Measurements from ENCODE around the gene ZNRD2.

The ZNRD2 gene

GRCh38 chr11:65571940-65572339 lies 1.7 kb downstream of the ZNRD2 start:
- Histone ChIP-seq H4K20me1 (ENCODE audit: insufficient read depth, low read length) (no peaks in the 10 kb centered on the region), H3K9me2 (replicated peaks; ENCODE audit: insufficient read depth, low read length) (no peaks in the 10 kb centered on the region), H3F3A (ENCODE audit: insufficient read depth, low read length) (peaks cover 53% of the 10 kb centered on the region), H2AFZ (ENCODE audit: low read length) (no peak overlapping the region), H3K4me3 (ENCODE audit: low read length) (peak overlapping the region; percentile 98), H3K27ac (ENCODE audit: low read length) (peak overlapping the region; percentile 40; the same call in 1 of the 2 replicates), H3K36me3 (replicated peaks; ENCODE audit: insufficient read depth, low read length) (no peaks in the 10 kb centered on the region), H3K27me3 (replicated peaks; ENCODE audit: insufficient read depth, low read length) (no peaks in the 10 kb centered on the region), H3K9me3 (replicated peaks; ENCODE audit: insufficient read depth, low read length) (no peaks in the 10 kb centered on the region), H3K4me2 (ENCODE audit: low read depth, low read length) (peak overlapping the region; percentile 93), H3K79me2 (ENCODE audit: low read length) (peaks cover 68% of the 10 kb centered on the region), H3K9ac (ENCODE audit: low read length) (peak overlapping the region; percentile 9; the same call in 1 of the 2 replicates), H3K4me1 (ENCODE audit: low read length) (peaks cover 28% of the 10 kb centered on the region)
- peak; percentile 51 for DNase-seq
- TF ChIP-seq EZH2 (optimal IDR thresholded peaks at IDR 0.05; ENCODE audit: low read depth, low read length) (no peak), CTCF (IDR thresholded peaks at IDR 0.05; ENCODE audit: low read length) (peak; percentile 61)

GRCh38 chr11:65572356-65573051 lies 2.2 kb downstream of the ZNRD2 start, which contains the start of gene FAM89B:
Gene FAM89B, plus strand, starts transcription at chr11:65572538. Its CDS starts 132 bp downstream, at chr11:65572670.
- peak within 1 kb of the TSS; percentile 86 for H3K9ac ChIP-seq (ENCODE audit: low read length)
- peaks cover 73% of the 10 kb centered on the region for H3K79me2 ChIP-seq (ENCODE audit: low read length)
- no peaks in the 10 kb centered on the region for H4K20me1 ChIP-seq (ENCODE audit: insufficient read depth, low read length)
- peak within 1 kb of the TSS; percentile 98 for H3K4me3 ChIP-seq (ENCODE audit: low read length)
- TF ChIP-seq EZH2phosphoT487 (IDR thresholded peaks at IDR 0.05; ENCODE audit: low read length) (no peak), EZH2 (optimal IDR thresholded peaks at IDR 0.05; ENCODE audit: low read depth, low read length) (no peak), CTCF (IDR thresholded peaks at IDR 0.05; ENCODE audit: low read length) (no peak)
- peak within 1 kb of the TSS; percentile 93 for H3K4me2 ChIP-seq (ENCODE audit: low read depth, low read length)
- H3K36me3 ChIP-seq (replicated peaks; ENCODE audit: insufficient read depth, low read length): no peaks in the 10 kb centered on the region
- H3K27ac ChIP-seq (ENCODE audit: low read length): peak within 1 kb of the TSS; percentile 92; the same call in 1 of the 2 replicates
- no peaks in the 10 kb centered on the region for H3K27me3 ChIP-seq (replicated peaks; ENCODE audit: insufficient read depth, low read length)
- H3F3A ChIP-seq (ENCODE audit: insufficient read depth, low read length): peaks cover 53% of the 10 kb centered on the region
- no peaks in the 10 kb centered on the region for H3K9me2 ChIP-seq (replicated peaks; ENCODE audit: insufficient read depth, low read length)
- peak; percentile 89 for DNase-seq
- peaks cover 31% of the 10 kb centered on the region for H3K4me1 ChIP-seq (ENCODE audit: low read length)
- H2AFZ ChIP-seq (ENCODE audit: low read length): no peak within 1 kb of the TSS
- no peaks in the 10 kb centered on the region for H3K9me3 ChIP-seq (replicated peaks; ENCODE audit: insufficient read depth, low read length)

DNA sequence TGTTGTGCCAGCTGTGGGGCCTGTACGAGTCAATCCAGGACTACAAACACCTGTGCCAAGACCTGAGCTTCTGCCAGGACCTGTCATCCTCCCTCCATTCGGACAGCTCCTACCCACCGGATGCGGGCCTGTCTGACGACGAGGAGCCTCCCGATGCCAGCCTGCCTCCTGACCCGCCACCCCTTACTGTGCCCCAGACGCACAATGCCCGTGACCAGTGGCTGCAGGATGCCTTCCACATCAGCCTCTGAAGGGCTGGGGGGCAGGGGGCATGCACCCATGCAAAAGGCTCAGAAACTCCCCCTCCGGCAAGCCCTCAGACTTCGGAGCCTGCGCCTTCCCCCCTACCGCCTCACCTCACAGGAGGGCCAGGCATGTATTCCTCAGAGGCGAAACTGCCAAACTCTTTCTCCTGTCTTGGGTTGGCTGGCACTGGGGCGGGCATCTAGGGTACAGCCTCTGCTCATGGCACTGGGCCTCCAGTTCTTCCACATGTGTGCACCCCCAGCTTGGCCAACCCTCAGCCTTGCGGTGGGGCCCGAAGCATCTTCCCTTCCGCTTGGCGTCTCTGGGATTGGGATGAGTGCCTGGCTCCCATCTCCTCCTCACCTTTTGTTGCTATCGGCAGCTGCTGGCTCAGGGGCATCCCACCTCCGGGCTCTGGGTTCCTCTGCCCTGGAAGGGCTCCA lies 3.3 kb downstream of the ZNRD2 start:
- H3K9me2 ChIP-seq (replicated peaks; ENCODE audit: insufficient read depth, low read length): no peaks in the 10 kb centered on the region
- peak overlapping the region; percentile 89 for H3K4me2 ChIP-seq (ENCODE audit: low read depth, low read length)
- peaks cover 35% of the 10 kb centered on the region for H3K4me1 ChIP-seq (ENCODE audit: low read length)
- DNase-seq: peak; percentile 29
- peaks cover 53% of the 10 kb centered on the region for H3F3A ChIP-seq (ENCODE audit: insufficient read depth, low read length)
- H3K27me3 ChIP-seq (replicated peaks; ENCODE audit: insufficient read depth, low read length): no peaks in the 10 kb centered on the region
- no peak for TF ChIP-seq EZH2 (optimal IDR thresholded peaks at IDR 0.05; ENCODE audit: low read depth, low read length)
- no peak for TF ChIP-seq EZH2phosphoT487 (IDR thresholded peaks at IDR 0.05; ENCODE audit: low read length)
- TF ChIP-seq CTCF (IDR thresholded peaks at IDR 0.05; ENCODE audit: low read length): no peak
- peak overlapping the region; percentile 69 for H3K4me3 ChIP-seq (ENCODE audit: low read length)
- no peak overlapping the region for H2AFZ ChIP-seq (ENCODE audit: low read length)
- H3K27ac ChIP-seq (ENCODE audit: low read length): peak overlapping the region; percentile 83
- H3K36me3 ChIP-seq (replicated peaks; ENCODE audit: insufficient read depth, low read length): no peaks in the 10 kb centered on the region
- peaks cover 73% of the 10 kb centered on the region for H3K79me2 ChIP-seq (ENCODE audit: low read length)
- H3K9me3 ChIP-seq (replicated peaks; ENCODE audit: insufficient read depth, low read length): no peaks in the 10 kb centered on the region
- peak overlapping the region; percentile 61 for H3K9ac ChIP-seq (ENCODE audit: low read length)
- H4K20me1 ChIP-seq (ENCODE audit: insufficient read depth, low read length): no peaks in the 10 kb centered on the region
